Prostate gland (tissue), 2 donors: ENCODE results near the gene TTLL6.

Experiments
- POLR2A ChIP-seq: fragments of 450-650 bp; IDR thresholded peaks from one replicate; pipeline ENCODE4 v1.6.1; 2016; ENCODE audit warnings: antibody characterized with exemption, mild to moderate bottlenecking
- TF ChIP-seq, protein P1 (sequence below), 4 experiments: fragments of 200-600 bp in 2 of 4; fragments of 450-650 bp in 2 of 4; sonication (generic) in 2 of 4; IDR thresholded peaks; 1 replicate in 3 of 4; 2 replicates in 1 of 4; pipeline ENCODE4 v1.5.1; 2016 to 2019; ENCODE audit warnings: antibody characterized with exemption in 4 of 4, mild to moderate bottlenecking in 2 of 4, moderate library complexity in 2 of 4

DNA sequence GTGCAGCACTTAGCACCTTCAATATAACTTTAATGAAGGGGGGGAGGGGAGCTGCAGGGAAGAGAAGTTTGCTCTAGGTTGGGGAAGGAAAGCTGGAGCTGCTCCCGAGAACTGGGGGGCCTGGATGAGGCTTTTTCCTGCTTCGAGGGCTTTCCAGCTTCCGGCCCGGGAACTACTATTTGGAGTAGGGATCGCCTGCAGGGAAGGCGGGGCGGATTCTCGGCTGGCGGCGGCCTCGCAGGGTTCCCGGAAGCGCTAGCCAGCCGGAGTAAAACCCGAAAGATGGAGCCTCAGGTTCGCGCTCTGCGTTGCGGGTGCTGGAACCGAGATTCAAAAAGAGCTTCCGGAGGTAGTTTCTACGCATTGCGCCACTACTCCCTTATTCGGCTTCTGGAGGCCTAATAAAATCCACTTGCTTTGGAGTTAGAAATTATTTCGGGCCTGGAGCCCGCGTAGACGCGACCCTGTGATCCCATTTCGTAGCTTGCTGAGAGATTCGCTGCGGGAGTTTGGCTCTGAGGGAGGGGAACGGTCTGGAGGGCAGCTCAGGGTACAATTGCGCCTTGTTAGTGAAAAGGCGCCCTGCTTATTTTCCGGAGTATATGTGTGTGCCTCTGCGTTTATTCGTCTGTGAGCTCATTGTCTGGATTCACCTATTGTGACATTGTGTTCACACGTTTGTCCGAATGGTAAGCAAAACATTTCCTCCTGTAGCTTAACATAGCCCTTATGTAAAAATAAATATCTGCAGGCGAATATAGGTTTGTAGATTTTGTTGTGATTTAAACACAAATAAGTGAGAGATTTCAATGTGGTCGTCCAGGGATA lies 93.4 kb downstream of the TTLL6 start:
- TF ChIP-seq, protein P1, sequence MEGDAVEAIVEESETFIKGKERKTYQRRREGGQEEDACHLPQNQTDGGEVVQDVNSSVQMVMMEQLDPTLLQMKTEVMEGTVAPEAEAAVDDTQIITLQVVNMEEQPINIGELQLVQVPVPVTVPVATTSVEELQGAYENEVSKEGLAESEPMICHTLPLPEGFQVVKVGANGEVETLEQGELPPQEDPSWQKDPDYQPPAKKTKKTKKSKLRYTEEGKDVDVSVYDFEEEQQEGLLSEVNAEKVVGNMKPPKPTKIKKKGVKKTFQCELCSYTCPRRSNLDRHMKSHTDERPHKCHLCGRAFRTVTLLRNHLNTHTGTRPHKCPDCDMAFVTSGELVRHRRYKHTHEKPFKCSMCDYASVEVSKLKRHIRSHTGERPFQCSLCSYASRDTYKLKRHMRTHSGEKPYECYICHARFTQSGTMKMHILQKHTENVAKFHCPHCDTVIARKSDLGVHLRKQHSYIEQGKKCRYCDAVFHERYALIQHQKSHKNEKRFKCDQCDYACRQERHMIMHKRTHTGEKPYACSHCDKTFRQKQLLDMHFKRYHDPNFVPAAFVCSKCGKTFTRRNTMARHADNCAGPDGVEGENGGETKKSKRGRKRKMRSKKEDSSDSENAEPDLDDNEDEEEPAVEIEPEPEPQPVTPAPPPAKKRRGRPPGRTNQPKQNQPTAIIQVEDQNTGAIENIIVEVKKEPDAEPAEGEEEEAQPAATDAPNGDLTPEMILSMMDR (IDR thresholded peaks at IDR 0.05) = no peak
- TF ChIP-seq POLR2A = no peak
